ENCODE measurements around the gene LIMA1.

- no peak for TF ChIP-seq POLR2AphosphoS5 (IDR thresholded peaks at IDR 0.05; ENCODE audit: borderline replicate concordance, low read depth, low read length)
- no peak for TF ChIP-seq EZH2 (IDR thresholded peaks at IDR 0.05)
Observed at GRCh38 chr12:50217202-50217601, 66.1 kb downstream of the LIMA1 start.

All from SK-N-MC (cell line).